ENCODE results near the gene SUPT20HL2. TPM values are rescaled to one million over a fixed set of nuclear protein-coding genes. Genes with fewer than 3 reads are reported as not detected.

Gene SUPT20HL2
- 0.07 TPM in 1 of 2 replicates, not detected in the other for total RNA-seq

DNA sequence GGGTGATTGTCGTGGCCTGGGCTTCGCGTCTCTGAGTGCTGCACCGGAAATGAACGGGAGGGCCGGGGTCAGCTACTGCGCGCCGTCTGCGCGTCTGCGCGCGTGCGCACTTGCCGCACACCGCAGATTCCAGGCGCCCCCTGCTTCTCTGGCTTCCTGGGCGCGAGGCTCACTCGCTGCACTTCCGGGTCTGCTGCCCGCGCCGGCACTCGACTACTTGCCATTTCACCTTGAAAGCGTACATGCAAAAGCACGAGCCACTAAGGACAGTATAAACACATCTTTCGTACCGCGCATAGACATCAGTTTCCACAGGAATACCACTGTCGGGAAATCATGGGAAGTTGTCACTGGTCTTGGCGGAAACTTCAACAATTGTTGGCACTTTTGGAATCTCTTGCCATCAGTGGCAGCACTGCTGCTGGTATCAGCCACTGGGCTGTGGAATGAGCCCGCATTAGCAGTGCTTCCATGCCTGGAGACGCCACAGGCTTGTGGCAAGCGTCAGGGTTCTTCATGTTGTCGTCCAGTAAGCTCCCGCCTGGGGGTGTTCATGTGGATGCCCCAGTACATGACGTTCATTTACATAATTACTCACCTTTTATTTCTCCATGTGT lies at the start of gene SUPT20HL2:
Gene SUPT20HL2, minus strand, starts transcription at position 51 of the 617 bp plus-strand sequence. CDS start 754 bp downstream, outside the sequence.

GRCh38 chrX:24360272-24360671 lies 46.4 kb upstream of the SUPT20HL2 start, which contains the start of gene SUPT20HL1:
Gene SUPT20HL1 (plus strand): TSS chrX:24360639. CDS start chrX:24362761, 2,122 bp downstream.

Other genes starting within 250 kb of the SUPT20HL2 start
- 49.3 and 81.4 TPM in 2 replicates for gene ZFX, start 164.3 kb downstream of the SUPT20HL2 start, total RNA-seq
- not detected in 2 replicates for gene SUPT20HL1, start 46.6 kb upstream of the SUPT20HL2 start, total RNA-seq
- gene PDK3, start 151.2 kb upstream of the SUPT20HL2 start, total RNA-seq, result 11.6 and 21.5 TPM in 2 replicates

Measured in thoracic aorta endothelial cell (primary cell).